HEK293 (cell line): Measurements from ENCODE around the gene PPP1R15B.

Source experiments
- CTCF ChIA-PET: fragments of 350-600 bp; formaldehyde crosslinking; extraction: SDS; loops from one replicate; lab custom pipeline; 2021; ENCODE audit warnings: antibody characterized with exemption; lab: Yijun Ruan, JAX
- POLR2A ChIA-PET: fragments of 300-600 bp; formaldehyde crosslinking; extraction: SDS; loops from one replicate; lab custom pipeline; 2020; ENCODE audit warnings: antibody characterized with exemption, inconsistent platforms; lab: Yijun Ruan, JAX
- H3K27ac ChIP-seq: fragments of 200-500 bp; sonication (Bioruptor generic); 2 replicates; pipeline ENCODE4 v1.5.1; 2014; ENCODE audit warnings: low read depth, low read length, control low read depth, inconsistent platforms; ENCODE audit errors: extremely low read depth
- H3K36me3 ChIP-seq, 2 experiments: fragments of 200-500 bp in 1 of 2; sonication (Bioruptor generic) in 1 of 2; 1 replicate in 1 of 2; 2 replicates in 1 of 2; pipeline ENCODE4 v1.5.1; 2014 to 2017; ENCODE audit warnings: inconsistent platforms in 2 of 2, low read length in 2 of 2; ENCODE audit not compliant: control insufficient read depth in 2 of 2, insufficient read depth in 1 of 2
- H3K4me1 ChIP-seq: fragments of 200-500 bp; sonication (Bioruptor generic); 2 replicates; pipeline ENCODE4 v1.5.1; 2014; ENCODE audit warnings: mild to moderate bottlenecking, low read length, inconsistent platforms; ENCODE audit not compliant: control insufficient read depth, insufficient read depth
- H3K4me3 ChIP-seq: 2 replicates; pipeline ENCODE4 v1.5.1; 2011; ENCODE audit warnings: low read depth, mild to moderate bottlenecking, control low read depth, low read length, moderate library complexity
- H3K9me3 ChIP-seq: fragments of 200-500 bp; sonication (Bioruptor generic); 2 replicates; pipeline ENCODE4 v1.5.1; 2014; ENCODE audit warnings: low read depth, low read length, inconsistent platforms; ENCODE audit not compliant: control insufficient read depth, insufficient read depth
- FEZF1 ChIP-seq: fragments of 450-650 bp; formaldehyde crosslinking; IDR thresholded peaks from 2 replicates; pipeline ENCODE4 v1.5.1; 2016; ENCODE audit warnings: missing biosample characterization, missing genetic modification characterization
- GLI4 ChIP-seq: fragments of 450-650 bp; formaldehyde crosslinking; IDR thresholded peaks from 2 replicates; pipeline ENCODE4 v1.5.1; 2016; ENCODE audit warnings: missing biosample characterization, missing genetic modification characterization
- HOXA7 ChIP-seq: sonication (generic); formaldehyde crosslinking; IDR thresholded peaks from 2 replicates; pipeline ENCODE4 v1.8.1; 2022; ENCODE audit warnings: missing genetic modification reagents, borderline replicate concordance
- HOXC10 ChIP-seq: sonication (generic); formaldehyde crosslinking; IDR thresholded peaks from 2 replicates; pipeline ENCODE4 v1.8.1; 2023; ENCODE audit warnings: mild to moderate bottlenecking, missing genetic modification reagents
- IKZF3 ChIP-seq: fragments of 450-650 bp; IDR thresholded peaks from 2 replicates; pipeline ENCODE4 v1.5.0; 2018; ENCODE audit warnings: missing biosample characterization, mild to moderate bottlenecking, missing genetic modification characterization, moderate library complexity
- KLF10 ChIP-seq: fragments of 450-650 bp; IDR thresholded peaks from 2 replicates; pipeline ENCODE4 v1.5.1; 2018; ENCODE audit warnings: missing biosample characterization, mild to moderate bottlenecking, missing genetic modification characterization
- KLF9 ChIP-seq: fragments of 450-650 bp; formaldehyde crosslinking; IDR thresholded peaks from 2 replicates; pipeline ENCODE4 v1.5.1; 2016; ENCODE audit warnings: missing biosample characterization, missing genetic modification characterization, low read depth
- OVOL3 ChIP-seq: fragments of 450-650 bp; formaldehyde crosslinking; IDR thresholded peaks from 2 replicates; pipeline ENCODE4 v1.5.1; 2016; ENCODE audit warnings: missing biosample characterization, missing genetic modification characterization
- REPIN1 ChIP-seq: fragments of 450-650 bp; formaldehyde crosslinking; IDR thresholded peaks from 2 replicates; pipeline ENCODE4 v1.5.1; 2017; ENCODE audit warnings: missing biosample characterization, missing genetic modification characterization, low read depth
- SP3 ChIP-seq: fragments of 450-650 bp; formaldehyde crosslinking; IDR thresholded peaks from 2 replicates; pipeline ENCODE4 v1.5.1; 2016; ENCODE audit warnings: missing biosample characterization, missing genetic modification characterization
- WT1 ChIP-seq: fragments of 450-650 bp; formaldehyde crosslinking; IDR thresholded peaks from 2 replicates; pipeline ENCODE4 v1.5.1; 2016; ENCODE audit warnings: missing biosample characterization, missing genetic modification characterization
- ZBTB1 ChIP-seq: fragments of 450-650 bp; formaldehyde crosslinking; IDR thresholded peaks from 2 replicates; pipeline ENCODE4 v1.5.1; 2016; ENCODE audit warnings: missing biosample characterization, missing genetic modification characterization
- ZFP41 ChIP-seq: fragments of 450-650 bp; formaldehyde crosslinking; IDR thresholded peaks from 2 replicates; pipeline ENCODE4 v1.5.1; 2016; ENCODE audit warnings: missing biosample characterization, missing genetic modification characterization, borderline replicate concordance
- ZFP69B ChIP-seq: fragments of 450-650 bp; formaldehyde crosslinking; IDR thresholded peaks from 2 replicates; pipeline ENCODE4 v1.5.1; 2016; ENCODE audit warnings: missing biosample characterization, missing genetic modification characterization
- ZNF121 ChIP-seq: fragments of 450-650 bp; formaldehyde crosslinking; IDR thresholded peaks from 2 replicates; pipeline ENCODE4 v1.5.1; 2016; ENCODE audit warnings: missing biosample characterization, missing genetic modification characterization
- ZNF16 ChIP-seq: fragments of 450-650 bp; formaldehyde crosslinking; IDR thresholded peaks from 2 replicates; pipeline ENCODE4 v1.5.1; 2016; ENCODE audit warnings: low read depth, missing biosample characterization, missing genetic modification characterization
- ZNF19 ChIP-seq: fragments of 450-650 bp; formaldehyde crosslinking; IDR thresholded peaks from 2 replicates; pipeline ENCODE4; 2016; ENCODE audit warnings: missing biosample characterization, missing genetic modification characterization, low read depth
- ZNF221 ChIP-seq: fragments of 450-650 bp; formaldehyde crosslinking; IDR thresholded peaks from 2 replicates; pipeline ENCODE4 v1.5.1; 2017; ENCODE audit warnings: missing biosample characterization, missing genetic modification characterization, borderline replicate concordance
- ZNF24 ChIP-seq: fragments of 450-650 bp; formaldehyde crosslinking; IDR thresholded peaks from 2 replicates; pipeline ENCODE4 v1.5.1; 2016; ENCODE audit warnings: missing biosample characterization, missing genetic modification characterization
- ZNF292 ChIP-seq: fragments of 450-650 bp; formaldehyde crosslinking; IDR thresholded peaks from 2 replicates; pipeline ENCODE4 v1.5.1; 2016; ENCODE audit warnings: low read depth, missing biosample characterization, missing genetic modification characterization, borderline replicate concordance
- ZNF311 ChIP-seq: fragments of 450-650 bp; formaldehyde crosslinking; IDR thresholded peaks from 2 replicates; pipeline ENCODE4 v1.5.1; 2017; ENCODE audit warnings: missing biosample characterization, missing genetic modification characterization, borderline replicate concordance
- ZNF324 ChIP-seq: fragments of 450-650 bp; formaldehyde crosslinking; IDR thresholded peaks from 2 replicates; pipeline ENCODE4 v1.5.1; 2016; ENCODE audit warnings: missing biosample characterization, missing genetic modification characterization
- ZNF350 ChIP-seq: fragments of 450-650 bp; formaldehyde crosslinking; IDR thresholded peaks from 2 replicates; pipeline ENCODE4 v1.5.0; 2017; ENCODE audit warnings: missing biosample characterization, mild to moderate bottlenecking, missing genetic modification characterization
- ZNF354C ChIP-seq: fragments of 450-650 bp; formaldehyde crosslinking; IDR thresholded peaks from 2 replicates; pipeline ENCODE4 v1.5.1; 2016; ENCODE audit warnings: missing biosample characterization, missing genetic modification characterization, low read depth, borderline replicate concordance
- ZNF473 ChIP-seq: fragments of 450-650 bp; formaldehyde crosslinking; IDR thresholded peaks from 2 replicates; pipeline ENCODE4 v1.5.1; 2017; ENCODE audit warnings: missing biosample characterization, missing genetic modification characterization
- ZNF548 ChIP-seq: fragments of 450-650 bp; formaldehyde crosslinking; IDR thresholded peaks from 2 replicates; pipeline ENCODE4 v1.5.1; 2016; ENCODE audit warnings: missing biosample characterization, missing genetic modification characterization
- ZNF561 ChIP-seq: fragments of 450-650 bp; IDR thresholded peaks from 2 replicates; pipeline ENCODE4 v1.5.1; 2018; ENCODE audit warnings: missing biosample characterization, missing genetic modification characterization, borderline replicate concordance
- ZNF600 ChIP-seq: fragments of 450-650 bp; formaldehyde crosslinking; IDR thresholded peaks from 2 replicates; pipeline ENCODE4 v1.5.1; 2016; ENCODE audit warnings: missing biosample characterization, missing genetic modification characterization
- ZNF610 ChIP-seq: fragments of 450-650 bp; formaldehyde crosslinking; IDR thresholded peaks from 2 replicates; pipeline ENCODE4 v1.5.1; 2016; ENCODE audit warnings: missing biosample characterization, missing genetic modification characterization, borderline replicate concordance
- ZNF707 ChIP-seq: fragments of 450-650 bp; formaldehyde crosslinking; IDR thresholded peaks from 2 replicates; pipeline ENCODE4 v1.5.1; 2016; ENCODE audit warnings: missing biosample characterization, missing genetic modification characterization
- ZNF768 ChIP-seq: fragments of 450-650 bp; formaldehyde crosslinking; IDR thresholded peaks from 2 replicates; pipeline ENCODE4 v1.5.1; 2018; ENCODE audit warnings: missing biosample characterization, mild to moderate bottlenecking, missing genetic modification characterization
- ZNF776 ChIP-seq: fragments of 450-650 bp; formaldehyde crosslinking; IDR thresholded peaks from 2 replicates; pipeline ENCODE4 v1.5.0; 2017; ENCODE audit warnings: missing biosample characterization, missing genetic modification characterization, borderline replicate concordance
- ZNF791 ChIP-seq: fragments of 450-650 bp; formaldehyde crosslinking; IDR thresholded peaks from 2 replicates; pipeline ENCODE4 v1.5.1; 2016; ENCODE audit warnings: missing biosample characterization, missing genetic modification characterization
- ZSCAN23 ChIP-seq: fragments of 450-650 bp; formaldehyde crosslinking; IDR thresholded peaks from 2 replicates; pipeline ENCODE4 v1.5.1; 2016; ENCODE audit warnings: missing biosample characterization, missing genetic modification characterization
- TF ChIP-seq, protein P1 (sequence below): fragments of 450-650 bp; formaldehyde crosslinking; IDR thresholded peaks from 2 replicates; pipeline ENCODE4 v1.5.1; 2016; ENCODE audit warnings: missing biosample characterization, missing genetic modification characterization
- TF ChIP-seq, protein P2 (sequence below): fragments of 450-650 bp; formaldehyde crosslinking; IDR thresholded peaks from 2 replicates; pipeline ENCODE4 v1.5.1; 2016; ENCODE audit warnings: missing biosample characterization, missing genetic modification characterization, low read depth
- TF ChIP-seq, protein P3 (sequence below): fragments of 450-650 bp; formaldehyde crosslinking; IDR thresholded peaks from 2 replicates; pipeline ENCODE4 v1.5.1; 2016; ENCODE audit warnings: missing biosample characterization, missing genetic modification characterization

The PPP1R15B gene

GRCh38 chr1:204411451-204412204 is at the start of gene PPP1R15B:
PPP1R15B (minus strand) TSS chr1:204411817; CDS start chr1:204411411, 406 bp downstream.
- H3K4me1 ChIP-seq: no peaks in the 10 kb centered on the region; the same call in 1 of the 2 replicates
- no peaks in the 10 kb centered on the region for H3K9me3 ChIP-seq
- peak within 1 kb of the TSS; percentile 90 for H3K27ac ChIP-seq
- ChIA-PET POLR2A (interaction anchor here (0.6 to 1.5 kb wide), 3 partner anchors 10 to 28 kb away, joined by 3 to 4 read pairs (median 3); no protein-coding TSS in a partner anchor), CTCF (interaction anchor here (0.8 to 5.5 kb wide), 4 partner anchors 13 to 35 kb away, joined by 4 to 64 read pairs (median 6); no protein-coding TSS in a partner anchor)
- H3K4me3 ChIP-seq: peak within 1 kb of the TSS; percentile 62
- peaks cover 0 to 33% of the 10 kb centered on the region in 2 experiments for H3K36me3 ChIP-seq
- TF ChIP-seq ZNF473 (tag by site-specific recombination) (no peak), ZNF776 (no peak), ZNF768 (no peak), KLF9 (tag by site-specific recombination) (peak; percentile 66), WT1 (tag by site-specific recombination) (peak; percentile 45), ZNF16 (tag by site-specific recombination) (no peak), GLI4 (tag by site-specific recombination) (peak; percentile 50; the same call in 1 of the 2 replicates), ZNF707 (no peak), ZNF610 (tag by site-specific recombination) (no peak), ZNF324 (tag by site-specific recombination) (no peak), ZNF791 (tag by site-specific recombination) (no peak), IKZF3 (no peak), ZNF311 (tag by site-specific recombination) (no peak), ZNF292 (tag by site-specific recombination) (no peak), ZNF350 (no peak), ZFP41 (tag by site-specific recombination) (no peak), FEZF1 (tag by site-specific recombination) (0 out of 2 replicates have a peak, but pooled peaks have one; percentile 5), ZNF354C (tag by site-specific recombination) (no peak), ZBTB1 (tag by site-specific recombination) (no peak), ZNF561 (tag by site-specific recombination) (peak; percentile 57; the same call in 1 of the 2 replicates), REPIN1 (tag by site-specific recombination) (peak; percentile 83), KLF10 (tag by site-specific recombination) (peak; percentile 79), ZNF548 (tag by site-specific recombination) (no peak), ZNF19 (tag by site-specific recombination) (no peak), ZNF600 (tag by site-specific recombination) (peak; percentile 96), ZNF121 (tag by site-specific recombination) (no peak), HOXC10 (CRISPR knock-in tag) (no peak), OVOL3 (tag by site-specific recombination) (no peak), ZNF221 (tag by site-specific recombination) (no peak), HOXA7 (no peak), SP3 (tag by site-specific recombination) (peak; percentile 88), ZNF24 (tag by site-specific recombination) (no peak; the same call in 1 of the 2 replicates), ZSCAN23 (0 out of 2 replicates have a peak, but pooled peaks have one; percentile 73), ZFP69B (tag by site-specific recombination) (no peak)
- TF ChIP-seq, protein P1, sequence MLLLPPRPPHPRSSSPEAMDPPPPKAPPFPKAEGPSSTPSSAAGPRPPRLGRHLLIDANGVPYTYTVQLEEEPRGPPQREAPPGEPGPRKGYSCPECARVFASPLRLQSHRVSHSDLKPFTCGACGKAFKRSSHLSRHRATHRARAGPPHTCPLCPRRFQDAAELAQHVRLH (tag by site-specific recombination): peak; percentile 64; the same call in 1 of the 2 replicates
- TF ChIP-seq, protein P2, sequence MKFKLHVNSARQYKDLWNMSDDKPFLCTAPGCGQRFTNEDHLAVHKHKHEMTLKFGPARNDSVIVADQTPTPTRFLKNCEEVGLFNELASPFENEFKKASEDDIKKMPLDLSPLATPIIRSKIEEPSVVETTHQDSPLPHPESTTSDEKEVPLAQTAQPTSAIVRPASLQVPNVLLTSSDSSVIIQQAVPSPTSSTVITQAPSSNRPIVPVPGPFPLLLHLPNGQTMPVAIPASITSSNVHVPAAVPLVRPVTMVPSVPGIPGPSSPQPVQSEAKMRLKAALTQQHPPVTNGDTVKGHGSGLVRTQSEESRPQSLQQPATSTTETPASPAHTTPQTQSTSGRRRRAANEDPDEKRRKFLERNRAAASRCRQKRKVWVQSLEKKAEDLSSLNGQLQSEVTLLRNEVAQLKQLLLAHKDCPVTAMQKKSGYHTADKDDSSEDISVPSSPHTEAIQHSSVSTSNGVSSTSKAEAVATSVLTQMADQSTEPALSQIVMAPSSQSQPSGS (tag by site-specific recombination): no peak
- TF ChIP-seq, protein P3, sequence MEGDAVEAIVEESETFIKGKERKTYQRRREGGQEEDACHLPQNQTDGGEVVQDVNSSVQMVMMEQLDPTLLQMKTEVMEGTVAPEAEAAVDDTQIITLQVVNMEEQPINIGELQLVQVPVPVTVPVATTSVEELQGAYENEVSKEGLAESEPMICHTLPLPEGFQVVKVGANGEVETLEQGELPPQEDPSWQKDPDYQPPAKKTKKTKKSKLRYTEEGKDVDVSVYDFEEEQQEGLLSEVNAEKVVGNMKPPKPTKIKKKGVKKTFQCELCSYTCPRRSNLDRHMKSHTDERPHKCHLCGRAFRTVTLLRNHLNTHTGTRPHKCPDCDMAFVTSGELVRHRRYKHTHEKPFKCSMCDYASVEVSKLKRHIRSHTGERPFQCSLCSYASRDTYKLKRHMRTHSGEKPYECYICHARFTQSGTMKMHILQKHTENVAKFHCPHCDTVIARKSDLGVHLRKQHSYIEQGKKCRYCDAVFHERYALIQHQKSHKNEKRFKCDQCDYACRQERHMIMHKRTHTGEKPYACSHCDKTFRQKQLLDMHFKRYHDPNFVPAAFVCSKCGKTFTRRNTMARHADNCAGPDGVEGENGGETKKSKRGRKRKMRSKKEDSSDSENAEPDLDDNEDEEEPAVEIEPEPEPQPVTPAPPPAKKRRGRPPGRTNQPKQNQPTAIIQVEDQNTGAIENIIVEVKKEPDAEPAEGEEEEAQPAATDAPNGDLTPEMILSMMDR: no peak
